WTC11 (cell line): ENCODE results near the gene NACC2.

ENCODE experiments used
- E2F4 ChIP-seq: sonication (generic); formaldehyde crosslinking; IDR thresholded peaks from 2 replicates; pipeline ENCODE4 v1.8.1; 2022; ENCODE audit warnings: low read depth, mild to moderate bottlenecking, moderate library complexity, missing genetic modification reagents, borderline replicate concordance
- ESRRA ChIP-seq: sonication (generic); formaldehyde crosslinking; IDR thresholded peaks from 2 replicates; pipeline ENCODE4 v1.8.1; 2022; ENCODE audit warnings: mild to moderate bottlenecking, missing genetic modification reagents, borderline replicate concordance
- MAX ChIP-seq: sonication (generic); formaldehyde crosslinking; IDR thresholded peaks from 2 replicates; pipeline ENCODE4 v1.8.0; 2022; ENCODE audit warnings: mild to moderate bottlenecking, missing genetic modification reagents

- TF ChIP-seq E2F4 (CRISPR knock-in tag) = no peak
- TF ChIP-seq MAX (CRISPR knock-in tag) = no peak
- no peak for TF ChIP-seq ESRRA (CRISPR knock-in tag)
These were observed 34.3 kb downstream of the NACC2 start for GRCh38 chr9:136060671-136061371.
